ENCODE measurements around the gene MAD1L1.

DNA sequence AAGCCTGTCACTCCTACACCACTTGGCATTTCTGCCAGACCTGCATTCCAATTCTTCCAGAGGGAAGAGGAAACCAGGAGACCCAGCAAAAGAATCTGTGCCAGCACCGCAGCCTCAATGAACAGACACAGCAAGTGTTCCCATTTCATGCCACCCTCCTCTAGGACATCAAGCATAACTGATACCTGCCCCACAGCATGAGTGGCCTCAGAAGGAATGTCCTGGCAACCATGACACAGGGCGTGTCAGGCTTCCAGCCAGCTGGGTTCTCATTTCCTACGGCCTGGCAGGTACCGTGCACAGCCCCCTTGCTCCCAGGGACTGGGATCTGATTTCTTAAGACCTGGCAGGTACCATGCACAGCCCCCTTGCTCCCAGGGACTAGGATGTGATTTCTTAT lies 7.8 kb downstream of the MAD1L1 start:
- TF ChIP-seq, protein P1, sequence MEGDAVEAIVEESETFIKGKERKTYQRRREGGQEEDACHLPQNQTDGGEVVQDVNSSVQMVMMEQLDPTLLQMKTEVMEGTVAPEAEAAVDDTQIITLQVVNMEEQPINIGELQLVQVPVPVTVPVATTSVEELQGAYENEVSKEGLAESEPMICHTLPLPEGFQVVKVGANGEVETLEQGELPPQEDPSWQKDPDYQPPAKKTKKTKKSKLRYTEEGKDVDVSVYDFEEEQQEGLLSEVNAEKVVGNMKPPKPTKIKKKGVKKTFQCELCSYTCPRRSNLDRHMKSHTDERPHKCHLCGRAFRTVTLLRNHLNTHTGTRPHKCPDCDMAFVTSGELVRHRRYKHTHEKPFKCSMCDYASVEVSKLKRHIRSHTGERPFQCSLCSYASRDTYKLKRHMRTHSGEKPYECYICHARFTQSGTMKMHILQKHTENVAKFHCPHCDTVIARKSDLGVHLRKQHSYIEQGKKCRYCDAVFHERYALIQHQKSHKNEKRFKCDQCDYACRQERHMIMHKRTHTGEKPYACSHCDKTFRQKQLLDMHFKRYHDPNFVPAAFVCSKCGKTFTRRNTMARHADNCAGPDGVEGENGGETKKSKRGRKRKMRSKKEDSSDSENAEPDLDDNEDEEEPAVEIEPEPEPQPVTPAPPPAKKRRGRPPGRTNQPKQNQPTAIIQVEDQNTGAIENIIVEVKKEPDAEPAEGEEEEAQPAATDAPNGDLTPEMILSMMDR (IDR thresholded peaks at IDR 0.05; ENCODE audit: low read depth, low read length, missing input control): no peak
- TF ChIP-seq RAD21 (IDR thresholded peaks at IDR 0.05) (no peak), FOXA1 (IDR thresholded peaks at IDR 0.05) (no peak)
